ENCODE results near the gene PDGFA.

Gene PDGFA

GRCh38 chr7:506391-506831 lies 13.2 kb downstream of the PDGFA start:
- no peak for TF ChIP-seq CTCF (IDR thresholded peaks at IDR 0.05; ENCODE audit: low read depth, low read length, missing control alignments)

GRCh38 chr7:505171-505570 lies 14.5 kb downstream of the PDGFA start:
- DNase-seq (ENCODE audit: extremely low read depth, low read depth), result no peak
- no peak for TF ChIP-seq CTCF (IDR thresholded peaks at IDR 0.05; ENCODE audit: low read depth, low read length, missing control alignments)

More at GRCh38 chr7:506391-506831, 13.2 kb downstream of the PDGFA start:
- DNase-seq (ENCODE audit: extremely low read depth, low read depth), result no peak
- no peak overlapping the region for H3K4me3 ChIP-seq (replicated peaks; ENCODE audit: low read depth, low read length)

GRCh38 chr7:504221-505111 lies 15.2 kb downstream of the PDGFA start:
- TF ChIP-seq CTCF (IDR thresholded peaks at IDR 0.05; ENCODE audit: low read depth, low read length, missing control alignments), result no peak
- no peak for DNase-seq (ENCODE audit: extremely low read depth, low read depth)
- no peak overlapping the region for H3K4me3 ChIP-seq (replicated peaks; ENCODE audit: low read depth, low read length)

More at GRCh38 chr7:505171-505570, 14.5 kb downstream of the PDGFA start:
- H3K4me3 ChIP-seq (replicated peaks; ENCODE audit: low read depth, low read length), result no peak overlapping the region

- DNase-seq (ENCODE audit: extremely low read depth, low read depth), result no peak
- H3K4me3 ChIP-seq (replicated peaks; ENCODE audit: low read depth, low read length), result no peak overlapping the region
- no peak for TF ChIP-seq CTCF (IDR thresholded peaks at IDR 0.05; ENCODE audit: low read depth, low read length, missing control alignments)
These were observed 16.0 kb downstream of the PDGFA start for GRCh38 chr7:503575-504111.

- TF ChIP-seq CTCF (IDR thresholded peaks at IDR 0.05; ENCODE audit: low read depth, low read length, missing control alignments), result no peak
- no peak for DNase-seq (ENCODE audit: extremely low read depth, low read depth)
- H3K4me3 ChIP-seq (replicated peaks; ENCODE audit: low read depth, low read length), result no peak overlapping the region
These were observed 17.4 kb downstream of the PDGFA start for GRCh38 chr7:502296-502695.

- H3K4me3 ChIP-seq (replicated peaks; ENCODE audit: low read depth, low read length), result no peak overlapping the region
- DNase-seq (ENCODE audit: extremely low read depth, low read depth), result no peak
- TF ChIP-seq CTCF (IDR thresholded peaks at IDR 0.05; ENCODE audit: low read depth, low read length, missing control alignments), result no peak
These were observed 18.1 kb downstream of the PDGFA start for GRCh38 chr7:501526-501925.
